Measurements from ENCODE around the gene RAD51B. TPM values are rescaled to one million over a fixed set of nuclear protein-coding genes. Genes with fewer than 3 reads are reported as not detected.

RAD51B gene
- total and polyA plus RNA-seq, 2 of the 13 experiments (the other 11 are each of a cell fraction or from before 2014, with no cell fraction given): 7.0 to 9.5 TPM

DNA sequence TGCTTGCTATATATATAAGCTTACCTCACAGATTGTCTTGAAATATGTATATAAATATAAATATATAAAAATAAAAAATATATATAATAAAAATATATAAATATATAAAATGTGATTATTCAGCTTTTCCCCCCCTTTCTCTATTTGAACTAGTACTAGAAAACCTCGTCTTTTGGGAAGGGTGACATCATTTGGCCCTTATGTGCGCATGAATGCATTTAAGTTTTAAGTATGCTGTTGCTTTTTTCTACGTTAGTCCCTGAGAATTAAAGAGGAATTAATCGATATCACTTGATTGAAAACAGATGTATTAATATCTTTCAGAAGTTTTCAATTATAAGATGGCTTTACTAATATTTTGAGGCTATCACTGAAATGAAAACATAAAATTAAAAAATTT lies 69.9 kb downstream of the RAD51B start:
- no peak overlapping the region for H2AFZ ChIP-seq (ENCODE audit: low read length)
- FAIRE-seq (no peak), DNase-seq (ENCODE audit: low spot score) (no peak), ATAC-seq (no peak)
- H3K4me1 ChIP-seq (ENCODE audit: insufficient read depth, low read length): 0 out of 2 replicates have a peak, but pooled peaks cover 6% of the 10 kb centered on the region
- CTCF ChIA-PET (ENCODE audit: low intra/inter-chr PET ratio, low total read pairs): no interaction called here
- POLR2A ChIA-PET: no interaction called here
- no peak for TF ChIP-seq PTBP1 (IDR thresholded peaks at IDR 0.05; ENCODE audit: low read depth, low read length, poor library complexity, severe bottlenecking)
- TF ChIP-seq XRCC5 (optimal IDR thresholded peaks at IDR 0.05; ENCODE audit: low read length): no peak
- no peak for TF ChIP-seq ZNF383 (CRISPR knock-in tag; IDR thresholded peaks at IDR 0.05; ENCODE audit: borderline replicate concordance)
- no peak for TF ChIP-seq LCORL (IDR thresholded peaks at IDR 0.05)
- no peak for TF ChIP-seq LCORL (CRISPR knock-in tag; IDR thresholded peaks at IDR 0.05)
- no peak for TF ChIP-seq SAFB2 (CRISPR knock-in tag; IDR thresholded peaks at IDR 0.05; ENCODE audit: borderline replicate concordance, low read depth)
- TF ChIP-seq ZNF367 (CRISPR knock-in tag; IDR thresholded peaks at IDR 0.05; ENCODE audit: borderline replicate concordance): no peak
- no peak for TF ChIP-seq ZBTB3 (CRISPR knock-in tag; IDR thresholded peaks at IDR 0.05; ENCODE audit: borderline replicate concordance, low read depth)
- no peak for TF ChIP-seq RFX3 (CRISPR knock-in tag; IDR thresholded peaks at IDR 0.05)
- TF ChIP-seq MED1 (CRISPR knock-in tag; IDR thresholded peaks at IDR 0.05): no peak
- no peak for TF ChIP-seq ZBTB7B (CRISPR knock-in tag; IDR thresholded peaks at IDR 0.05)
- TF ChIP-seq PHF5A (CRISPR knock-in tag; IDR thresholded peaks at IDR 0.05; ENCODE audit: low read depth, unreplicated experiment): no peak
- no peak for TF ChIP-seq ZNF235 (CRISPR knock-in tag; IDR thresholded peaks at IDR 0.05; ENCODE audit: borderline replicate concordance)
- no peak for TF ChIP-seq MAFK (conservative IDR thresholded peaks at IDR 0.05 in 1 of 2, IDR thresholded peaks at IDR 0.05 in 1 of 2; ENCODE audit: low read length in 2 of 2)
- TF ChIP-seq NFIC (IDR thresholded peaks at IDR 0.05; ENCODE audit: low read length): no peak
- intact Hi-C loops (cut with micrococcal nuclease; ENCODE audit: unreplicated experiment) (no loop called here), in situ Hi-C loops (cut with HindIII; ENCODE audit: extremely low pct_ligation_motif_present, low pct_unique_long_range_greater_than_20kb) (no loop called here)
- no TSS peak for BruUV-seq (replicated peaks)
- H3K27me3 ChIP-seq (ENCODE audit: control insufficient read depth in 1 of 2, insufficient read depth in 2 of 2, low read length in 2 of 2): no peaks in the 10 kb centered on the region
- no peaks in the 10 kb centered on the region for H4K20me1 ChIP-seq (ENCODE audit: insufficient read depth, low read length)
- 94% methylated on average over 4 of the region's 4 CpGs for WGBS (ENCODE audit: low lambda C conversion rate)
- H3K36me3 ChIP-seq (replicated peaks in 1 of 2; ENCODE audit: control insufficient read depth in 1 of 2, insufficient read depth in 2 of 2, low read length in 2 of 2): no peaks in the 10 kb centered on the region
- no peak overlapping the region for H3K4me3 ChIP-seq (replicated peaks in 1 of 3; ENCODE audit: insufficient read depth in 1 of 3, low read depth in 2 of 3, low read length in 3 of 3)
- H3K9me3 ChIP-seq (ENCODE audit: low read length): no peaks in the 10 kb centered on the region
- H3K79me2 ChIP-seq (ENCODE audit: insufficient read depth, low read length): no peaks in the 10 kb centered on the region
- H3K4me2 ChIP-seq (ENCODE audit: low read depth, low read length): no peak overlapping the region
- H3K9ac ChIP-seq (ENCODE audit: insufficient read depth, low read depth, low read length): no peak overlapping the region
- H3K27ac ChIP-seq (ENCODE audit: extremely low read length, insufficient read depth, low read length): no peak overlapping the region

All from HepG2 (cell line).